Breast epithelium (tissue), 4 donors: ENCODE results near the gene RNF135. TPM values are rescaled to one million over a fixed set of nuclear protein-coding genes. Genes with fewer than 3 reads are reported as not detected.

ENCODE experiments used
- DNase-seq, 2 donors: peaks; one replicate each; pipeline ENCODE4 v3.0.0-alpha.2; 2019; ENCODE audit warnings: low spot score in 2 of 2
- H3K27ac ChIP-seq, 2 donors: fragments of 200-600 bp; sonication (generic) in 1 of 2; one replicate each; pipeline ENCODE4 v1.5.1; 2016 to 2019; ENCODE audit warnings: mild to moderate bottlenecking in 1 of 2
- H3K27me3 ChIP-seq, 2 donors: fragments of 200-600 bp; sonication (generic) in 1 of 2; one replicate each; pipeline versions ENCODE4 v1.5.1 to v1.6.0; 2017 to 2019; ENCODE audit warnings: control low read depth in 1 of 2, mild to moderate bottlenecking in 1 of 2
- H3K36me3 ChIP-seq: fragments of 200-600 bp; one replicate; pipeline ENCODE4 v1.5.1; 2019
- H3K4me1 ChIP-seq, 2 donors: fragments of 200-600 bp; sonication (generic); one replicate each; pipeline ENCODE4 v1.5.1; 2016 to 2019; ENCODE audit warnings: control low read depth in 1 of 2
- H3K4me3 ChIP-seq, 3 donors: fragments of 200-600 bp; sonication (generic); 1 replicate in 2 of 3; 2 replicates in 1 of 3; pipeline ENCODE4 v1.5.1; 2016 to 2019; ENCODE audit warnings: mild to moderate bottlenecking in 3 of 3, moderate library complexity in 2 of 3
- H3K9me3 ChIP-seq, 2 donors: fragments of 200-600 bp; sonication (generic) in 1 of 2; one replicate each; pipeline ENCODE4 v1.5.1; 2016 to 2019; ENCODE audit warnings: control low read depth in 1 of 2
- CTCF ChIP-seq, 3 donors: fragments of 450-650 bp; IDR thresholded peaks; one replicate each; pipeline ENCODE4 v1.5.1; 2016 to 2017; ENCODE audit warnings: antibody characterized with exemption in 3 of 3, mild to moderate bottlenecking in 3 of 3, moderate library complexity in 3 of 3
- POLR2A ChIP-seq: fragments of 450-650 bp; IDR thresholded peaks from one replicate; pipeline ENCODE4 v1.6.1; 2016; ENCODE audit warnings: antibody characterized with exemption, mild to moderate bottlenecking, moderate library complexity
- POLR2AphosphoS5 ChIP-seq, 3 donors: sonication (generic); formaldehyde crosslinking; IDR thresholded peaks; one replicate each; pipeline ENCODE4 v1.6.1; 2017; ENCODE audit warnings: antibody characterized with exemption in 3 of 3
- intact Hi-C: fragments of 100-400 bp; cut with DNase I; formaldehyde crosslinking; loops from one replicate; pipeline ENCODE4 v1.15.1; 2023; ENCODE audit warnings: low total_unique reads
- total RNA-seq, 3 donors: library from RNA; depleted of rRNA; stranded (reverse); fragments of >200 nt; gene quantifications; one replicate each; pipeline ENCODE4 v1.1.0, GENCODE V29; 2016

The RNF135 gene
- total RNA-seq, 3 donors from 2014 or later: 29.2 to 50.2 (median 33.1) TPM

DNA sequence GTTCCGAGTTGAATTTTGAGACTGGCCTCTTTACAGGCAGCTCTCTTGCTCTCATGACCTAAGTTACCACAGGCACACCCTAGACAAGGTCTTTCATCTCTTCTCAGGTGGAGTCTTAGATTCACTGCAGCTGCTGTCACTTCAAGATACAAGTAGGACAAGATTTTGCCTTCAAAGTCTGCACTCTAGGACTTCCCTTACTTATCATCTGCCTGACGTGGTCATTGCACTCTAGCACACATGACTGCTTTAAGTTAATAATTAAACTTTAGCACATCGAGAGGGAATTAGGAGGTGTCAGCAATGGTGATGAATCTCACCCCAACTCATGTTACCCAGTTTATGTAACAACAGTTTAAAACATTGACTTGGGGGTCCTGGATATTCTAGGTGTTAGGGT lies 25.6 kb downstream of the RNF135 start:
- Histone ChIP-seq H3K4me1 (no peaks in the 10 kb centered on the region), H3K36me3 (peaks cover 9% of the 10 kb centered on the region), H3K27ac (no peak overlapping the region), H3K4me3 (no peak overlapping the region), H3K9me3 (no peaks in the 10 kb centered on the region), H3K27me3 (no peaks in the 10 kb centered on the region)
- TF ChIP-seq POLR2A (no peak), CTCF (IDR thresholded peaks at IDR 0.05) (no peak), POLR2AphosphoS5 (IDR thresholded peaks at IDR 0.05) (no peak)
- no peak for DNase-seq
- intact Hi-C loops: no loop called here

GRCh38 chr17:30997270-30997669 lies 26.4 kb downstream of the RNF135 start:
- H3K27me3 ChIP-seq: no peaks in the 10 kb centered on the region
- no peak overlapping the region for H3K27ac ChIP-seq
- no peaks in the 10 kb centered on the region for H3K4me1 ChIP-seq
- peaks cover 9% of the 10 kb centered on the region for H3K36me3 ChIP-seq
- H3K4me3 ChIP-seq: no peak overlapping the region
- intact Hi-C loops: no loop called here
- TF ChIP-seq POLR2AphosphoS5 (IDR thresholded peaks at IDR 0.05) (no peak), CTCF (IDR thresholded peaks at IDR 0.05) (no peak), POLR2A (no peak)
- DNase-seq: no peak
- no peaks in the 10 kb centered on the region for H3K9me3 ChIP-seq

DNA sequence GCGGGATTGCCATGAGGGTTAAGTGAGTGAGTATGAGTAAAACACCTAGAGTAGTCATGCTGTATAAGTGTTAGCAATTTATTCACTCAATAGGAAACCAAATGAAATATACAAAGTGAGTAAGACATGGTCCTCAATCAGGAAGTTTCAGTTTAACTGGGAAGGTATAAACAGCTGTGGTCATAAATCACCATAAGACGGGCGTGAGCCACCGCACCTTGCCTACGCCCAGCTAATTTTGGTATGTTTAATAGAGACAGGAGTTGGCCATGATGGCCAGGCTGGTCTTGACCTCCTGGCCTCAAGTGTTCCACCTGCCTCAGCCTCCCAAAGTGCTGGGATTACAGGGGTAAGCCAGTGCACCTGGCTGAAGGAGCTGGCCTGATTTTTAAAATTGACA lies 27.0 kb downstream of the RNF135 start:
- intact Hi-C loops: no loop called here
- TF ChIP-seq POLR2A (no peak), CTCF (IDR thresholded peaks at IDR 0.05) (no peak), POLR2AphosphoS5 (IDR thresholded peaks at IDR 0.05) (no peak)
- Histone ChIP-seq H3K27ac (no peak overlapping the region), H3K9me3 (no peaks in the 10 kb centered on the region), H3K36me3 (peaks cover 9% of the 10 kb centered on the region), H3K4me1 (no peaks in the 10 kb centered on the region), H3K27me3 (no peaks in the 10 kb centered on the region), H3K4me3 (no peak overlapping the region)
- DNase-seq: no peak

GRCh38 chr17:31002047-31002446 lies 31.2 kb downstream of the RNF135 start:
- TF ChIP-seq CTCF (IDR thresholded peaks at IDR 0.05): no peak
- no peak for TF ChIP-seq POLR2AphosphoS5 (IDR thresholded peaks at IDR 0.05)
- TF ChIP-seq POLR2A: no peak
- no peaks in the 10 kb centered on the region for H3K27me3 ChIP-seq
- peaks cover 9% of the 10 kb centered on the region for H3K36me3 ChIP-seq
- no peak for DNase-seq
- no peaks in the 10 kb centered on the region for H3K9me3 ChIP-seq
- intact Hi-C loops: no loop called here
- H3K27ac ChIP-seq: no peak overlapping the region
- H3K4me1 ChIP-seq: no peaks in the 10 kb centered on the region
- no peak overlapping the region for H3K4me3 ChIP-seq

- Histone ChIP-seq H3K9me3 (no peaks in the 10 kb centered on the region), H3K27ac (no peak overlapping the region), H3K4me1 (no peaks in the 10 kb centered on the region), H3K36me3 (peaks cover 4% of the 10 kb centered on the region), H3K27me3 (no peaks in the 10 kb centered on the region), H3K4me3 (no peak overlapping the region)
- DNase-seq: no peak
- TF ChIP-seq POLR2A (no peak), CTCF (IDR thresholded peaks at IDR 0.05) (no peak), POLR2AphosphoS5 (IDR thresholded peaks at IDR 0.05) (no peak)
- intact Hi-C loops: no loop called here
Observed at GRCh38 chr17:31003225-31003866, 32.5 kb downstream of the RNF135 start.
